ENCODE data around the gene MAP3K8. TPM values are rescaled to one million over a fixed set of nuclear protein-coding genes. Genes with fewer than 3 reads are reported as not detected.

MAP3K8 gene
- total RNA-seq, 1 donor from 2014 or later: 1.6 TPM

DNA sequence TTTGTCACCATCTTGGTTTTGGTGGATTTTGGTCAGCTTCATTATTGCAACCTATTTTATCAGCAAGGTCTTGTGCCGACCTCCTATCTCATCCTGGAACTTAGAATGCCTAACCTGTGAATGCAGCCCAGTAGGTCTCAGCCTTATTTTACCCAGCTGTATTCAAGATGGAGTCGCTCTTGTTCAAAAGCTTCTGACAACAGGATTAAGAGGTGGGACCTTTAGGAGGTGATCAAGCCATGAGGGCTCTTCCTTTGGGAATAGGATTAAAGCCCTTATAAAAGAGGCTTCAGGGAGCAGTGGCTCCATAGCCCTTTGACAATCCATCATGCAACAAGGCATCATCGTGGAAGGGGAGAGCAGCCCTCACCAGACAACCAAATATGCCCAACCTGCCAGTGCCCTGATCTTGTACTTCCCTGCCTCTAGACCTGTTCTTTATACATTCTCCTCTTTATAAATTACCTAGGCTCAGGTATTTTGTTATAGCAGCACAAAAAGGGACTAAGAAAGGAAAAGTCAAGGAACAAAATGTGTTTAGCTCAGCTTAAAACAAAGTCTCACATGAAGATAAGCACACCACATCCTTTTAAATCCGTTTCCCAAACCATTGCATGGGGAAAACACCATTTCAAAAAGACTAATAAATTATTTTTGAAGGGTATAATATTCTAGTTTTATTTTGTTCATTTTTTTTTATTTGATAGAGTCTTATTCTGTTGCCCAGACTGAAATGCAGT is 8.5 kb upstream of the MAP3K8 start:
- TF ChIP-seq, protein P1, sequence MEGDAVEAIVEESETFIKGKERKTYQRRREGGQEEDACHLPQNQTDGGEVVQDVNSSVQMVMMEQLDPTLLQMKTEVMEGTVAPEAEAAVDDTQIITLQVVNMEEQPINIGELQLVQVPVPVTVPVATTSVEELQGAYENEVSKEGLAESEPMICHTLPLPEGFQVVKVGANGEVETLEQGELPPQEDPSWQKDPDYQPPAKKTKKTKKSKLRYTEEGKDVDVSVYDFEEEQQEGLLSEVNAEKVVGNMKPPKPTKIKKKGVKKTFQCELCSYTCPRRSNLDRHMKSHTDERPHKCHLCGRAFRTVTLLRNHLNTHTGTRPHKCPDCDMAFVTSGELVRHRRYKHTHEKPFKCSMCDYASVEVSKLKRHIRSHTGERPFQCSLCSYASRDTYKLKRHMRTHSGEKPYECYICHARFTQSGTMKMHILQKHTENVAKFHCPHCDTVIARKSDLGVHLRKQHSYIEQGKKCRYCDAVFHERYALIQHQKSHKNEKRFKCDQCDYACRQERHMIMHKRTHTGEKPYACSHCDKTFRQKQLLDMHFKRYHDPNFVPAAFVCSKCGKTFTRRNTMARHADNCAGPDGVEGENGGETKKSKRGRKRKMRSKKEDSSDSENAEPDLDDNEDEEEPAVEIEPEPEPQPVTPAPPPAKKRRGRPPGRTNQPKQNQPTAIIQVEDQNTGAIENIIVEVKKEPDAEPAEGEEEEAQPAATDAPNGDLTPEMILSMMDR (IDR thresholded peaks at IDR 0.05; ENCODE audit: insufficient read depth, low read length, severe bottlenecking): no peak
- FAIRE-seq: no peak
- H3K36me3 ChIP-seq (ENCODE audit: control insufficient read depth, insufficient read depth, low read length): no peaks in the 10 kb centered on the region
- H3K4me3 ChIP-seq (ENCODE audit: low read depth, low read length): no peak overlapping the region
- H3K27me3 ChIP-seq (ENCODE audit: control insufficient read depth, insufficient read depth, low read length): no peaks in the 10 kb centered on the region
- DNase-seq (ENCODE audit: low read depth): no peak

DNA sequence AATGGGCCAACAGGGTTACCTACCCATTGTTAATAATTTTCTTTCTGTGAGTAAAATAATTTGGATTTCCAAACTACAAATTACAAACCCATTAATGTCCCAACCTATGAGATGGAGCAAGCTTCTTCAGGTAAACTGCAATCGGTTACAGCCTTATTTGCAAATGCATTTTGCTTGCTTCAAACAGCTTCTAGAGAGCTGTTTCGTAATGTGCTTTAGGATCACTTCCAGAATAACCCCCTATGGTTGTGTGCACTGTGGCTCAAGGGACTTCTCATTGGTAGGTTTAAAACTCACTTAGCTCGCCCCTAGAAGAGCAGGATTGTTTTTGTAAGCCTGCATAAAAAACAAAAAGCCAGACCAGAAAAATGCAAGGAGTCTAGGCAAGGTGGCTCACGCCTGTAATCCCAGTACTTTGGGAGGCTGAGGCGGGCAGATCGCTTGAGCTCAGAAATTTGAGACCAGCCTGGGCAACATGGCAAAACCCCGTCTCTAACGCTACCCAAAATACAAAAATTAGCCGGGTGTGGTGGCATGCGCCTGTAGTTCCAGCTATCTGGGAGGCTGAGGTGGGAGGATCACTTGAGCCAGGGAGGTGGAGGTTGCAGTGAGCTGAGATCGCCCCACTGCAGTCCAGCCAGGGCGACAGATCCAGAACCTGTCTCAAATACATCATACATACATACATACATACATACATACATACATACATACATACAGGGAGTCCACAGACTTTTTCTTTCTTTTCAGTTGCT is 3.3 kb upstream of the MAP3K8 start:
- no peak overlapping the region for H3K4me3 ChIP-seq (ENCODE audit: low read depth, low read length)
- FAIRE-seq: no peak
- TF ChIP-seq, protein P1 (IDR thresholded peaks at IDR 0.05; ENCODE audit: insufficient read depth, low read length, severe bottlenecking): no peak

DNA sequence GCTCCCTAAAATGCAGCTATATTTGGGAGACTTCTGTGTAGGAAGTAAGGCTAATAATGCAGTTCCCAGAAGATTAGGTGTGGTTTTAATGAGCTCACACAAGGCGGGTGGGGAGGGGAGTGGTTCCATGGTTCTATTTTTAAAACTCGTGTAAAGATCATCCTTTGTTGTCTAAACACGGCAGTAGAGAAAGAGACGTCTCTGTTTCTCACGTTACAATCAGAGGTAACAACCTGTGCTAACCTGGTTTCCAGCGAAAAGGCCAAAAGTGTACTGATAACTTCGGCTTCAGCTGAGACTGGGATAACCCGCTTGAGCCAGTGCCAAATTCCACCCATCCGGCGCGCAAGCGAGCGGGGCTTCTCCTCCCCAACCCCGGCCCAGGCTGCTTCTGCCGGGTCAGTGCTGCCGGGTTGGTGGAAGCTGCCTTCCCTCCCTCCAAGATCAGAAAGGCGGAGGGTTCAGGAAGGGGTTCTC is 2.5 kb upstream of the MAP3K8 start:
- Histone ChIP-seq H3K4me3 (ENCODE audit: low read depth, low read length) (no peak overlapping the region), H3K27me3 (ENCODE audit: control insufficient read depth, insufficient read depth, low read length) (no peaks in the 10 kb centered on the region), H3K36me3 (ENCODE audit: control insufficient read depth, insufficient read depth, low read length) (no peaks in the 10 kb centered on the region)
- DNase-seq (ENCODE audit: low read depth): peak; percentile 61
- no peak for FAIRE-seq
- TF ChIP-seq, protein P1 (IDR thresholded peaks at IDR 0.05; ENCODE audit: insufficient read depth, low read length, severe bottlenecking): no peak

More for the DNA sequence above, 3.3 kb upstream of the MAP3K8 start:
- H3K36me3 ChIP-seq (ENCODE audit: control insufficient read depth, insufficient read depth, low read length): no peaks in the 10 kb centered on the region
- no peaks in the 10 kb centered on the region for H3K27me3 ChIP-seq (ENCODE audit: control insufficient read depth, insufficient read depth, low read length)
- DNase-seq (ENCODE audit: low read depth): no peak

DNA sequence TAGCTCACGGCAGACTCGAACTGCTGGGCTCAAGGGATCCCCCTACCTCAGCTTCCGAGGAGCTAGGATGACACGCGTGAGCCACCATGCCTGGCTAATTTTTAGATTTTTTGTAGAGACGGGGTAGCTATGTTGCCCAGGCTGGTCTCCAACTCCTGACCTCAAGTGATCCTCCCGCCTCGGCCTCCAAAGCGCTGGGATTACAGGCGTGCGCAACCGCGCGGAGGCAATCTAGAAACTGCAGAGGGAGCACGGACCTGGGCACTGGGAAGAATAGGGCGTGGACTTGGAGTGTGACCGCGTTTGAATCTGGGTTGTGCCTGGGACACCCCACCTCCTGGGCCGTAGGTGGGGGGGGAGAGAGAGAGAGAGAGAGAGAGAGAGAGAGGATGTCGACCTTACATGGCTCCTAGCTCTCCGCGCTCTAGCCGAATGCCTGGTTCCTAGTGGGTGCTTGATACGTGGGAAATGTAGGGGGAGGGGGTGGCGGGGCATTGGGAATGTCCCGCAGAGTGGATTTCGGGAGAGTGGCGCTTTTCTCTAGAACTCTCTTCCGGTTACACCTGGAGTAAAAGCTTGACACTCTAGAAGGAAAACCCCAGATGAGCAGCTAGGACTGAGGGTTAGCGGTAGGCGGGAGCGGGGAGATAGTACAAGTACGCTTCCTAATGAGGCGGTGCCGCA is 1.2 kb upstream of the MAP3K8 start:
- H3K27me3 ChIP-seq (ENCODE audit: control insufficient read depth, insufficient read depth, low read length): no peaks in the 10 kb centered on the region
- DNase-seq (ENCODE audit: low read depth): peak; percentile 54
- FAIRE-seq: no peak
- H3K4me3 ChIP-seq (ENCODE audit: low read depth, low read length): peak overlapping the region; percentile 83
- H3K36me3 ChIP-seq (ENCODE audit: control insufficient read depth, insufficient read depth, low read length): no peaks in the 10 kb centered on the region
- TF ChIP-seq, protein P1 (IDR thresholded peaks at IDR 0.05; ENCODE audit: insufficient read depth, low read length, severe bottlenecking): no peak

DNA sequence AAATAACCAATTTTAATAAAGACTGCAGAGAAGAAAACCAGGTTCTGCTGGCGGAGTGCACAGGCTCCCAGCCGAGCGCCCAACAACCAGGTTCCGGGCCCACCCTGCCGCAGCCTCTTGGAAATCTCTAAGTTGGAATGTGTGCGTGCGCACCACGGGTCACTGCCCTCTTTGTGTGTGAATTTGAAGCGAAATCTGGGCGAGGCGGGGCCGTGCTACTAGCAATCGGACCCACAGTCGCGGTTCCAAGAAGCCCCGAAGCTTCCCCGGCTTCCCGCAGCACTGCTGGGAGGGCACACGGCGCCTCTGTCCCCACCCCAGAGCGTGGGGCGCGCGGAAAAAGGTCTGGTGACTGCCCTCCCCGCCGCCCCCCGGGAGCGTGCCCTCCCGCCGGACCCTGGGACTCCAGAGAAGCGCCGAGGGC is 666 bp upstream of the MAP3K8 start:
- no peaks in the 10 kb centered on the region for H3K27me3 ChIP-seq (ENCODE audit: control insufficient read depth, insufficient read depth, low read length)
- H3K4me3 ChIP-seq (ENCODE audit: low read depth, low read length): peak overlapping the region; percentile 83
- TF ChIP-seq, protein P1 (IDR thresholded peaks at IDR 0.05; ENCODE audit: insufficient read depth, low read length, severe bottlenecking): no peak
- FAIRE-seq (no peak), DNase-seq (ENCODE audit: low read depth) (peak; percentile 52)
- H3K36me3 ChIP-seq (ENCODE audit: control insufficient read depth, insufficient read depth, low read length): no peaks in the 10 kb centered on the region

Measured in bronchial epithelial cell (primary cell).